WTC11 (cell line): Measurements from ENCODE around the gene AHNAK. TPM values are rescaled to one million over a fixed set of nuclear protein-coding genes. Genes with fewer than 3 reads are reported as not detected.

ENCODE experiments used
- ATAC-seq: fragments of 200-7000 bp; cut with Tn5 transposase; 2 replicates; pipeline ENCODE4 v1.10.0; 2021; ENCODE audit warnings: mild to moderate bottlenecking, moderate library complexity
- CTCF ChIA-PET: fragments of 300-600 bp; sonication (Branson Sonifier 250); formaldehyde crosslinking; loops from one replicate; lab custom pipeline; 2021; ENCODE audit warnings: antibody characterized with exemption; lab: Charles Lee
- POLR2A ChIA-PET: fragments of 350-600 bp; sonication (Branson Sonifier 250); formaldehyde crosslinking; loops from one replicate; lab custom pipeline; 2021; ENCODE audit warnings: antibody characterized with exemption; lab: Charles Lee
- DNase-seq: peaks from one replicate; pipeline ENCODE4 v3.0.0; 2021; ENCODE audit warnings: low spot score
- H3K27ac Mint-ChIP-seq: 2 replicates; pipeline ENCODE4 v1.8.0; 2021; ENCODE audit warnings: mixed read lengths
- H3K27me3 Mint-ChIP-seq: 2 replicates; pipeline ENCODE4 v1.8.0; 2021; ENCODE audit warnings: low read depth, mild to moderate bottlenecking, moderate library complexity, mixed read lengths
- H3K36me3 Mint-ChIP-seq: 2 replicates; pipeline ENCODE4 v1.8.0; 2021; ENCODE audit warnings: mixed read lengths
- H3K4me1 Mint-ChIP-seq: 2 replicates; pipeline ENCODE4 v1.8.0; 2022; ENCODE audit warnings: mixed read lengths
- H3K4me3 Mint-ChIP-seq: 2 replicates; pipeline ENCODE4 v1.8.0; 2021; ENCODE audit warnings: mild to moderate bottlenecking, moderate library complexity, mixed read lengths
- H3K9me3 Mint-ChIP-seq: 2 replicates; pipeline ENCODE4 v1.8.0; 2021; ENCODE audit warnings: mixed read lengths
- CTCF ChIP-seq: fragments of 200-600 bp; IDR thresholded peaks from 2 replicates; pipeline ENCODE4 v1.8.0; 2022; ENCODE audit warnings: antibody characterized with exemption
- ERG ChIP-seq: fragments of 250-450 bp; sonication (Bioruptor Pico); IDR thresholded peaks from 2 replicates; pipeline ENCODE4 v1.8.0; 2021; ENCODE audit warnings: mild to moderate bottlenecking
- ETV6 ChIP-seq: sonication (generic); formaldehyde crosslinking; IDR thresholded peaks from 2 replicates; pipeline ENCODE4 v1.8.1; 2022; ENCODE audit warnings: mild to moderate bottlenecking, missing genetic modification reagents
- GABPB1 ChIP-seq: sonication (generic); formaldehyde crosslinking; IDR thresholded peaks from 2 replicates; pipeline ENCODE4 v1.8.1; 2023; ENCODE audit warnings: mild to moderate bottlenecking, missing genetic modification reagents
- MAX ChIP-seq: sonication (generic); formaldehyde crosslinking; IDR thresholded peaks from 2 replicates; pipeline ENCODE4 v1.8.0; 2022; ENCODE audit warnings: mild to moderate bottlenecking, missing genetic modification reagents
- MYBL2 ChIP-seq: sonication (generic); formaldehyde crosslinking; IDR thresholded peaks from 2 replicates; pipeline ENCODE4 v1.8.1; 2023; ENCODE audit warnings: mild to moderate bottlenecking, moderate library complexity, missing genetic modification reagents
- NR3C1 ChIP-seq: sonication (generic); formaldehyde crosslinking; conservative IDR thresholded peaks from 2 replicates; pipeline ENCODE4 v1.8.1; 2023; ENCODE audit warnings: low read depth, mild to moderate bottlenecking, missing genetic modification reagents
- RELA ChIP-seq: sonication (generic); formaldehyde crosslinking; IDR thresholded peaks from 2 replicates; pipeline ENCODE4 v1.8.1; 2022; ENCODE audit warnings: missing genetic modification reagents, mild to moderate bottlenecking, borderline replicate concordance
- RORB ChIP-seq: fragments of 250-450 bp; sonication (Bioruptor Pico); IDR thresholded peaks from 2 replicates; pipeline ENCODE4 v1.9.0; 2021; ENCODE audit warnings: mild to moderate bottlenecking
- SMAD3 ChIP-seq: sonication (generic); formaldehyde crosslinking; IDR thresholded peaks from 2 replicates; pipeline ENCODE4 v1.8.0; 2022; ENCODE audit warnings: missing genetic modification reagents, mild to moderate bottlenecking, borderline replicate concordance
- TEAD4 ChIP-seq: sonication (generic); formaldehyde crosslinking; IDR thresholded peaks from 2 replicates; pipeline ENCODE4 v1.8.0; 2022; ENCODE audit warnings: mild to moderate bottlenecking, missing genetic modification reagents
- ZNF263 ChIP-seq: sonication (generic); formaldehyde crosslinking; IDR thresholded peaks from 2 replicates; pipeline ENCODE4 v1.8.1; 2022; ENCODE audit warnings: low read depth, mild to moderate bottlenecking, moderate library complexity, missing genetic modification reagents
- ZNF317 ChIP-seq: sonication (generic); formaldehyde crosslinking; IDR thresholded peaks from 2 replicates; pipeline ENCODE4 v1.8.1; 2023; ENCODE audit warnings: low read depth, mild to moderate bottlenecking, moderate library complexity, missing genetic modification reagents, borderline replicate concordance
- ZNF423 ChIP-seq: fragments of 250-450 bp; sonication (Bioruptor Pico); IDR thresholded peaks from 2 replicates; pipeline ENCODE4 v2.1.2; 2022; ENCODE audit warnings: mild to moderate bottlenecking, moderate library complexity
- total RNA-seq: library from RNA; stranded (reverse); gene quantifications from 3 replicates; pipeline ENCODE4 v1.2.3, GENCODE V29; 2021
- TF ChIP-seq, protein P1 (sequence below): sonication (generic); formaldehyde crosslinking; IDR thresholded peaks from 2 replicates; pipeline ENCODE4 v1.8.1; 2023; ENCODE audit warnings: mild to moderate bottlenecking, missing genetic modification reagents, moderate library complexity
- TF ChIP-seq, protein P2 (sequence below): sonication (generic); formaldehyde crosslinking; IDR thresholded peaks from 2 replicates; pipeline ENCODE4 v1.8.1; 2022; ENCODE audit warnings: mild to moderate bottlenecking, missing genetic modification reagents, moderate library complexity, borderline replicate concordance
- TF ChIP-seq, protein P3 (sequence below): sonication (generic); formaldehyde crosslinking; IDR thresholded peaks from 2 replicates; pipeline ENCODE4 v1.8.0; 2022; ENCODE audit warnings: mild to moderate bottlenecking, missing genetic modification reagents
- TF ChIP-seq, protein P4 (sequence below): fragments of 250-450 bp; sonication (Bioruptor Pico); IDR thresholded peaks from 2 replicates; pipeline ENCODE4 v1.9.0; 2021; ENCODE audit warnings: mild to moderate bottlenecking, borderline replicate concordance
- TF ChIP-seq, protein P5 (sequence below): fragments of 250-450 bp; sonication (Bioruptor Pico); IDR thresholded peaks from 2 replicates; pipeline ENCODE4 v1.9.0; 2021; ENCODE audit warnings: moderate library complexity, mild to moderate bottlenecking, inconsistent platforms, borderline replicate concordance

Gene AHNAK
- total RNA-seq, 1 experiment from 2014 or later = 21.0 TPM

DNA sequence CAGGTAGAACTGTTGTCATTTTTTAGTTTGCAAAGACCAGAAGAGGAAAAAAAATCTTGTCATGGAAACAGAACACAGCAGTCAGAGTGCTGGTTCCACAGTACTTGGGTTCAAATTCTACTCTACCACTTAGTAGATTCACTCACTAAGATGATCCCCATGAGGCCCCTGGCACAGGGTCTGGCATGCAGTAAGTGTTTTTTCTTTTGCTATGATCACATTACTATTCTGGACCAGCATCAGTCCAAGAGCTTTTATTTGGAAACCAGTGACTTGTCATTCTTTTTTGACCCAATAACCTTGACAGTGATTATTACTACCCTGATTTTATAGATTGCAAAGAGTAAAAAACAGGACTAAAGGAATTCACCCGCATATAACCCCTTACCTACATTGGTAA, 23.0 kb upstream of the AHNAK start:
- no peaks in the 10 kb centered on the region for H3K9me3 Mint-ChIP-seq
- H3K36me3 Mint-ChIP-seq = peaks cover 87% of the 10 kb centered on the region
- ChIA-PET POLR2A (interaction anchor here (1.2 kb wide), 1 partner anchor 12 kb away, joined by 4 read pairs; no protein-coding TSS in a partner anchor), CTCF (interaction anchor here (0.6 to 2.0 kb wide), 4 partner anchors 9 to 145 kb away, joined by 3 to 6 read pairs (median 4); no protein-coding TSS in a partner anchor)
- H3K27ac Mint-ChIP-seq = no peak overlapping the region
- ATAC-seq (no peak), DNase-seq (no peak)
- H3K4me3 Mint-ChIP-seq = peak overlapping the region; percentile 18; the same call in 1 of the 2 replicates
- no peaks in the 10 kb centered on the region for H3K27me3 Mint-ChIP-seq
- TF ChIP-seq, protein P1, sequence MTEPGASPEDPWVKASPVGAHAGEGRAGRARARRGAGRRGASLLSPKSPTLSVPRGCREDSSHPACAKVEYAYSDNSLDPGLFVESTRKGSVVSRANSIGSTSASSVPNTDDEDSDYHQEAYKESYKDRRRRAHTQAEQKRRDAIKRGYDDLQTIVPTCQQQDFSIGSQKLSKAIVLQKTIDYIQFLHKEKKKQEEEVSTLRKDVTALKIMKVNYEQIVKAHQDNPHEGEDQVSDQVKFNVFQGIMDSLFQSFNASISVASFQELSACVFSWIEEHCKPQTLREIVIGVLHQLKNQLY (CRISPR knock-in tag) = no peak
- TF ChIP-seq MYBL2 (CRISPR knock-in tag) (no peak), ZNF317 (CRISPR knock-in tag) (no peak), ZNF263 (CRISPR knock-in tag) (no peak), RELA (no peak), NR3C1 (CRISPR knock-in tag) (no peak), MAX (no peak), ZNF423 (CRISPR knock-in tag) (no peak), TEAD4 (no peak), GABPB1 (CRISPR knock-in tag) (no peak), ERG (CRISPR knock-in tag) (no peak), RORB (CRISPR knock-in tag) (no peak), CTCF (no peak), SMAD3 (no peak), ETV6 (CRISPR knock-in tag) (no peak)
- TF ChIP-seq, protein P2, sequence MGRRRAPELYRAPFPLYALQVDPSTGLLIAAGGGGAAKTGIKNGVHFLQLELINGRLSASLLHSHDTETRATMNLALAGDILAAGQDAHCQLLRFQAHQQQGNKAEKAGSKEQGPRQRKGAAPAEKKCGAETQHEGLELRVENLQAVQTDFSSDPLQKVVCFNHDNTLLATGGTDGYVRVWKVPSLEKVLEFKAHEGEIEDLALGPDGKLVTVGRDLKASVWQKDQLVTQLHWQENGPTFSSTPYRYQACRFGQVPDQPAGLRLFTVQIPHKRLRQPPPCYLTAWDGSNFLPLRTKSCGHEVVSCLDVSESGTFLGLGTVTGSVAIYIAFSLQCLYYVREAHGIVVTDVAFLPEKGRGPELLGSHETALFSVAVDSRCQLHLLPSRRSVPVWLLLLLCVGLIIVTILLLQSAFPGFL (CRISPR knock-in tag) = no peak
- TF ChIP-seq, protein P3, sequence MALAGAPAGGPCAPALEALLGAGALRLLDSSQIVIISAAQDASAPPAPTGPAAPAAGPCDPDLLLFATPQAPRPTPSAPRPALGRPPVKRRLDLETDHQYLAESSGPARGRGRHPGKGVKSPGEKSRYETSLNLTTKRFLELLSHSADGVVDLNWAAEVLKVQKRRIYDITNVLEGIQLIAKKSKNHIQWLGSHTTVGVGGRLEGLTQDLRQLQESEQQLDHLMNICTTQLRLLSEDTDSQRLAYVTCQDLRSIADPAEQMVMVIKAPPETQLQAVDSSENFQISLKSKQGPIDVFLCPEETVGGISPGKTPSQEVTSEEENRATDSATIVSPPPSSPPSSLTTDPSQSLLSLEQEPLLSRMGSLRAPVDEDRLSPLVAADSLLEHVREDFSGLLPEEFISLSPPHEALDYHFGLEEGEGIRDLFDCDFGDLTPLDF = no peak
- TF ChIP-seq, protein P4, sequence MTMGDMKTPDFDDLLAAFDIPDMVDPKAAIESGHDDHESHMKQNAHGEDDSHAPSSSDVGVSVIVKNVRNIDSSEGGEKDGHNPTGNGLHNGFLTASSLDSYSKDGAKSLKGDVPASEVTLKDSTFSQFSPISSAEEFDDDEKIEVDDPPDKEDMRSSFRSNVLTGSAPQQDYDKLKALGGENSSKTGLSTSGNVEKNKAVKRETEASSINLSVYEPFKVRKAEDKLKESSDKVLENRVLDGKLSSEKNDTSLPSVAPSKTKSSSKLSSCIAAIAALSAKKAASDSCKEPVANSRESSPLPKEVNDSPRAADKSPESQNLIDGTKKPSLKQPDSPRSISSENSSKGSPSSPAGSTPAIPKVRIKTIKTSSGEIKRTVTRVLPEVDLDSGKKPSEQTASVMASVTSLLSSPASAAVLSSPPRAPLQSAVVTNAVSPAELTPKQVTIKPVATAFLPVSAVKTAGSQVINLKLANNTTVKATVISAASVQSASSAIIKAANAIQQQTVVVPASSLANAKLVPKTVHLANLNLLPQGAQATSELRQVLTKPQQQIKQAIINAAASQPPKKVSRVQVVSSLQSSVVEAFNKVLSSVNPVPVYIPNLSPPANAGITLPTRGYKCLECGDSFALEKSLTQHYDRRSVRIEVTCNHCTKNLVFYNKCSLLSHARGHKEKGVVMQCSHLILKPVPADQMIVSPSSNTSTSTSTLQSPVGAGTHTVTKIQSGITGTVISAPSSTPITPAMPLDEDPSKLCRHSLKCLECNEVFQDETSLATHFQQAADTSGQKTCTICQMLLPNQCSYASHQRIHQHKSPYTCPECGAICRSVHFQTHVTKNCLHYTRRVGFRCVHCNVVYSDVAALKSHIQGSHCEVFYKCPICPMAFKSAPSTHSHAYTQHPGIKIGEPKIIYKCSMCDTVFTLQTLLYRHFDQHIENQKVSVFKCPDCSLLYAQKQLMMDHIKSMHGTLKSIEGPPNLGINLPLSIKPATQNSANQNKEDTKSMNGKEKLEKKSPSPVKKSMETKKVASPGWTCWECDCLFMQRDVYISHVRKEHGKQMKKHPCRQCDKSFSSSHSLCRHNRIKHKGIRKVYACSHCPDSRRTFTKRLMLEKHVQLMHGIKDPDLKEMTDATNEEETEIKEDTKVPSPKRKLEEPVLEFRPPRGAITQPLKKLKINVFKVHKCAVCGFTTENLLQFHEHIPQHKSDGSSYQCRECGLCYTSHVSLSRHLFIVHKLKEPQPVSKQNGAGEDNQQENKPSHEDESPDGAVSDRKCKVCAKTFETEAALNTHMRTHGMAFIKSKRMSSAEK (CRISPR knock-in tag) = no peak
- TF ChIP-seq, protein P5, sequence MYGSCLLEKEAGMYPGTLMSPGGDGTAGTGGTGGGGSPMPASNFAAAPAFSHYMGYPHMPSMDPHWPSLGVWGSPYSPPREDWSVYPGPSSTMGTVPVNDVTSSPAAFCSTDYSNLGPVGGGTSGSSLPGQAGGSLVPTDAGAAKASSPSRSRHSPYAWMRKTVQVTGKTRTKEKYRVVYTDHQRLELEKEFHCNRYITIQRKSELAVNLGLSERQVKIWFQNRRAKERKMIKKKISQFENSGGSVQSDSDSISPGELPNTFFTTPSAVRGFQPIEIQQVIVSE = no peak
- H3K4me1 Mint-ChIP-seq = peaks cover 35% of the 10 kb centered on the region
